Measurements from ENCODE around the gene MYO15A. TPM values are rescaled to one million over a fixed set of nuclear protein-coding genes. Genes with fewer than 3 reads are reported as not detected.

MYO15A gene
- total and polyA plus RNA-seq, 7 donors: 0.10 to 0.76 (median 0.28) TPM

GRCh38 chr17:18151290-18151689, 42.7 kb downstream of the MYO15A start:
- 83 to 88% (median 87%) methylated on average over 8 to 9 of the region's 9 CpGs for WGBS, 3 donors
- no peaks in the 10 kb centered on the region for H3K36me3 ChIP-seq (ENCODE audit: insufficient read depth in 1 of 2, low read depth in 1 of 2)
- H3K4me1 ChIP-seq: no peaks in the 10 kb centered on the region
- no peaks in the 10 kb centered on the region for H3K27me3 ChIP-seq (ENCODE audit: insufficient read depth in 3 of 3, low read length in 2 of 3)
- DNase-seq: no peak
- no peak overlapping the region for H3K27ac ChIP-seq
- no peaks in the 10 kb centered on the region for H3K9me3 ChIP-seq
- TF ChIP-seq, protein P1, sequence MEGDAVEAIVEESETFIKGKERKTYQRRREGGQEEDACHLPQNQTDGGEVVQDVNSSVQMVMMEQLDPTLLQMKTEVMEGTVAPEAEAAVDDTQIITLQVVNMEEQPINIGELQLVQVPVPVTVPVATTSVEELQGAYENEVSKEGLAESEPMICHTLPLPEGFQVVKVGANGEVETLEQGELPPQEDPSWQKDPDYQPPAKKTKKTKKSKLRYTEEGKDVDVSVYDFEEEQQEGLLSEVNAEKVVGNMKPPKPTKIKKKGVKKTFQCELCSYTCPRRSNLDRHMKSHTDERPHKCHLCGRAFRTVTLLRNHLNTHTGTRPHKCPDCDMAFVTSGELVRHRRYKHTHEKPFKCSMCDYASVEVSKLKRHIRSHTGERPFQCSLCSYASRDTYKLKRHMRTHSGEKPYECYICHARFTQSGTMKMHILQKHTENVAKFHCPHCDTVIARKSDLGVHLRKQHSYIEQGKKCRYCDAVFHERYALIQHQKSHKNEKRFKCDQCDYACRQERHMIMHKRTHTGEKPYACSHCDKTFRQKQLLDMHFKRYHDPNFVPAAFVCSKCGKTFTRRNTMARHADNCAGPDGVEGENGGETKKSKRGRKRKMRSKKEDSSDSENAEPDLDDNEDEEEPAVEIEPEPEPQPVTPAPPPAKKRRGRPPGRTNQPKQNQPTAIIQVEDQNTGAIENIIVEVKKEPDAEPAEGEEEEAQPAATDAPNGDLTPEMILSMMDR (IDR thresholded peaks at IDR 0.05): no peak
- H3K4me3 ChIP-seq: no peak overlapping the region
- intact Hi-C loops (cut with DNase I): no loop called here
- no peak for ATAC-seq

GRCh38 chr17:18155179-18155578, 46.6 kb downstream of the MYO15A start:
- Histone ChIP-seq H3K4me3 (no peak overlapping the region), H3K9me3 (no peaks in the 10 kb centered on the region), H3K27me3 (ENCODE audit: insufficient read depth in 3 of 3, low read length in 2 of 3) (no peaks in the 10 kb centered on the region), H3K36me3 (ENCODE audit: insufficient read depth in 1 of 2, low read depth in 1 of 2) (no peaks in the 10 kb centered on the region), H3K27ac (no peak overlapping the region), H3K4me1 (peaks cover 6% of the 10 kb centered on the region)
- DNase-seq (no peak), ATAC-seq (no peak)
- TF ChIP-seq, protein P1 (IDR thresholded peaks at IDR 0.05): no peak
- WGBS, 3 donors: 91 to 94% (median 91%) methylated on average over 14 of the region's 14 CpGs
- intact Hi-C loops (cut with DNase I): no loop called here

DNA sequence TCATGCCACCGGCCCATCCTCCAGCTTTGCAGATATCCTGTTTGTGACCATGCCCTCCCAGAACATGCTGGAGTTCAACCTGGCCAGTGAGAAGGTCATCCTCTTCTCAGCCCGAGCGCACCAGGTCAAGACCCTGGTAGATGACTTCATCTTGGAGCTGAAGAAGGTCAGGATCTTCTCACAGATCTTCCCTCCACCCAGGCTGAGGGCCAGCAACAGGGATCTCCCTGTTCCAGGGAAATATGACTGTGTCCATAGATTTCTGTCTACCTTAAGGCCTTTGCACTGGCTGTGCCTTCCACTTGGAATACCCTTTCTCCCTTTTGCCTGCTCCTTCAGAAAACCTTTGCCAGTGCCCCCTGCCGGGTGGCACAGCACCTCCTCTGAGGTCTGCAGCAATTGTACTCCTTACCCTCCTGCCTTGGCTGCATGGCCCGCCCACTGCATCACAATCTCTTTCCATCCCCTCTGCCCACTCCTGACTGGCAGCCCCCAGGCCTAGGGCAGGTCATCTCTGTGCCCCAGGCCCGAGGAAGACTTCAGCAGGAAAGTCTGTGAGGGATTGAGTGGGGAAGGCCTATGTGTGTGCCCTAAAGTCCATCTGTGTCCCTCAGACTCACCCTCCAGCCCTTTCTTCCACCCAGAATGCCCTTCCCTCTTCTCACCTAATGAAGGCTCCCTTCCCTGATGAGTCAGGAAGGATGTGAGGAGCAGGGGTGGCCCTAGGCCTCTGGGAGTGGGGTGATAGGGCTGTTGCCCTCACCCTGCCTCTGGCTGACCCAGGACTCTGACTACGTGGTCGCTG, 47.8 kb downstream of the MYO15A start:
- TF ChIP-seq, protein P1 (IDR thresholded peaks at IDR 0.05): no peak
- no peak overlapping the region for H3K4me3 ChIP-seq
- no peaks in the 10 kb centered on the region for H3K36me3 ChIP-seq (ENCODE audit: insufficient read depth in 1 of 2, low read depth in 1 of 2)
- DNase-seq: no peak
- peaks cover 6% of the 10 kb centered on the region for H3K4me1 ChIP-seq
- no peaks in the 10 kb centered on the region for H3K9me3 ChIP-seq
- no peak for ATAC-seq
- intact Hi-C loops (cut with DNase I): no loop called here
- no peak overlapping the region for H3K27ac ChIP-seq
- 68 to 87% (median 75%) methylated on average over 8 of the region's 8 CpGs for WGBS, 3 donors
- H3K27me3 ChIP-seq (ENCODE audit: insufficient read depth in 3 of 3, low read length in 2 of 3): no peaks in the 10 kb centered on the region

- intact Hi-C loops (cut with DNase I): no loop called here
- ATAC-seq: no peak
- 92 to 95% (median 93%) methylated on average over 10 of the region's 10 CpGs for WGBS, 3 donors
- Histone ChIP-seq H3K36me3 (ENCODE audit: insufficient read depth in 1 of 2, low read depth in 1 of 2) (no peaks in the 10 kb centered on the region), H3K27me3 (ENCODE audit: insufficient read depth in 3 of 3, low read length in 2 of 3) (no peaks in the 10 kb centered on the region), H3K27ac (no peak overlapping the region), H3K4me3 (no peak overlapping the region), H3K4me1 (peaks cover 6% of the 10 kb centered on the region), H3K9me3 (no peaks in the 10 kb centered on the region)
- TF ChIP-seq, protein P1 (IDR thresholded peaks at IDR 0.05): no peak
- no peak for DNase-seq
Measured at GRCh38 chr17:18156976-18157280, 48.4 kb downstream of the MYO15A start.

Measured in psoas muscle (tissue), 8 donors.